EH (cell line): ENCODE results near the gene VWF.
A peak's percentile ranks its signal among the peaks of the same experiment; 100 is the strongest.

ENCODE experiments used
- DNase-seq: peaks from one replicate; pipeline ENCODE4 v3.0.0-alpha.2; 2015; ENCODE audit warnings: low read depth

Gene VWF

GRCh38 chr12:5947006-5947405 is 177.5 kb downstream of the VWF start:
- DNase-seq = no peak

GRCh38 chr12:5946388-5946787 is 178.1 kb downstream of the VWF start:
- no peak for DNase-seq

- peak; percentile 46 for DNase-seq
Observed at GRCh38 chr12:5945071-5946008, 179.1 kb downstream of the VWF start, which contains the start of gene ANO2. ANO2 (minus strand) TSS chr12:5945259; CDS start chr12:5945217, 42 bp downstream.

- no peak for DNase-seq
Observed at GRCh38 chr12:5944688-5945070, 179.8 kb downstream of the VWF start.

- no peak for DNase-seq
Observed at GRCh38 chr12:5944053-5944452, 180.4 kb downstream of the VWF start.

- DNase-seq = no peak
Observed at GRCh38 chr12:5941907-5942306, 182.6 kb downstream of the VWF start.

- DNase-seq = no peak
Observed at GRCh38 chr12:5927732-5928516, 196.5 kb downstream of the VWF start.

- no peak for DNase-seq
Observed at GRCh38 chr12:5925646-5926045, 198.8 kb downstream of the VWF start.

GRCh38 chr12:5924342-5924741 is 200.1 kb downstream of the VWF start:
- DNase-seq = no peak

- no peak for DNase-seq
Observed at GRCh38 chr12:5923751-5924150, 200.7 kb downstream of the VWF start.

- no peak for DNase-seq
Observed at GRCh38 chr12:5923043-5923605, 201.3 kb downstream of the VWF start.

- no peak for DNase-seq
Observed at GRCh38 chr12:5921966-5922899, 202.2 kb downstream of the VWF start.

GRCh38 chr12:5921027-5921909 is 203.2 kb downstream of the VWF start:
- no peak for DNase-seq

GRCh38 chr12:5916785-5917290 is 207.6 kb downstream of the VWF start:
- DNase-seq = no peak

- DNase-seq = no peak
Observed at GRCh38 chr12:5915511-5915910, 209.0 kb downstream of the VWF start.

GRCh38 chr12:5914387-5915149 is 209.9 kb downstream of the VWF start:
- DNase-seq = no peak

GRCh38 chr12:5913387-5913786 is 211.1 kb downstream of the VWF start:
- DNase-seq = no peak

- no peak for DNase-seq
Observed at GRCh38 chr12:5912437-5913334, 211.8 kb downstream of the VWF start.
